Ovary (tissue), 9 donors: Measurements from ENCODE around the gene YWHAB. TPM values are rescaled to one million over a fixed set of nuclear protein-coding genes. Genes with fewer than 3 reads are reported as not detected.

Experiments used
- DNase-seq, 5 donors: peaks; one replicate each; pipeline ENCODE4 v3.0.0-alpha.2; 2019 to 2020
- H3K27ac ChIP-seq, 2 donors: fragments of 200-600 bp; one replicate each; pipeline versions ENCODE4 v1.5.1 to v1.8.0; 2019 to 2022
- H3K27me3 ChIP-seq: fragments of 200-600 bp; one replicate; pipeline ENCODE4 v1.8.0; 2022
- H3K36me3 ChIP-seq: fragments of 200-600 bp; sonication (generic); one replicate; pipeline ENCODE4 v1.5.1; 2019
- H3K4me1 ChIP-seq: one replicate; pipeline ENCODE4 v1.8.1; 2013; ENCODE audit warnings: mild to moderate bottlenecking, moderate library complexity; ENCODE audit not compliant: insufficient read depth
- H3K4me3 ChIP-seq: fragments of 200-600 bp; sonication (generic); one replicate; pipeline ENCODE4 v1.5.1; 2017
- H3K9me3 ChIP-seq, 2 donors: fragments of 200-600 bp in 1 of 2; sonication (generic) in 1 of 2; one replicate each; pipeline versions ENCODE4 v1.5.1 to v1.8.1; 2013 to 2019; ENCODE audit warnings: mild to moderate bottlenecking in 1 of 2, moderate library complexity in 1 of 2
- CTCF ChIP-seq, 3 donors: fragments of 450-650 bp in 2 of 3; fragments of 200-600 bp in 1 of 3; IDR thresholded peaks; one replicate each; pipeline versions ENCODE4 v1.5.1 to v1.8.0; 2016 to 2022; ENCODE audit warnings: antibody characterized with exemption in 3 of 3, mild to moderate bottlenecking in 1 of 3
- EP300 ChIP-seq: sonication (generic); formaldehyde crosslinking; IDR thresholded peaks from one replicate; pipeline ENCODE4 v1.6.1; 2017; ENCODE audit warnings: antibody characterized with exemption
- POLR2A ChIP-seq: fragments of 450-650 bp; IDR thresholded peaks from one replicate; pipeline ENCODE4 v1.6.1; 2017; ENCODE audit warnings: antibody characterized with exemption, mild to moderate bottlenecking, moderate library complexity
- WGBS, 3 donors: extraction: QIAGEN DNeasy Blood & Tissue Kit in 1 of 3; methylation state at CpG; one replicate each; pipeline versions ENCODE4 v1.1.5 to v1.1.7; 2013 to 2017; 5-methylcytosine and 5-hydroxymethylcytosine counted together
- intact Hi-C, 4 donors: fragments of 100-400 bp; cut with DNase I; formaldehyde crosslinking; loops; one replicate each; pipeline versions ENCODE4 v1.11.0 to v1.15.1; 2022 to 2023
- polyA plus RNA-seq, 2 donors: library from polyadenylated mRNA; stranded (reverse); fragments of 200-250 nt in 1 of 2; fragments of 350-450 nt in 1 of 2; fragmentation: Illumina TruSeq in 1 of 2; extraction: RNeasy Lipid Tissue Mini Kit (QIAGEN cat#74804) in 1 of 2; gene quantifications; one replicate each; pipeline ENCODE4 v1.2.3, GENCODE V29; 2013 to 2014
- total RNA-seq, 7 donors: library from RNA; depleted of rRNA in 2 of 7; stranded (reverse); fragments of >200 nt in 2 of 7; fragmentation: NEBNext Ultra II Directional in 3 of 7; extraction: Animal tissue kit (Norgen Biotek cat#: 25700) in 3 of 7; gene quantifications; one replicate each; pipeline versions ENCODE4 v1.1.0 to v1.2.4, GENCODE V29; 2016 to 2023
- donor health status: DM: no; HTN: no; CAD: no; lungs with moderate emphysema.
- donor health status: DM: no; HTN: no; CAD: no.
- donor health status: Bipolar disorder and iron deficiency.
- donor health status: DM: yes; HTN: yes; CAD: no.
- donor health status: DM: no; HTN: no; CAD: no.
- donor health status: DM: yes; HTN: yes; CAD: no.

The YWHAB gene
- total and polyA plus RNA-seq, 9 donors = 55.1 to 252 (median 117) TPM

- intact Hi-C loops = no loop called here
- TF ChIP-seq CTCF (IDR thresholded peaks at IDR 0.05) = no peak
- TF ChIP-seq EP300 = no peak
- TF ChIP-seq POLR2A = no peak
- no peaks in the 10 kb centered on the region for H3K4me1 ChIP-seq
- 65 to 67% (median 65%) methylated on average over 3 of the region's 3 CpGs for WGBS, 3 donors
- no peaks in the 10 kb centered on the region for H3K9me3 ChIP-seq
- H3K4me3 ChIP-seq = no peak overlapping the region
- no peaks in the 10 kb centered on the region for H3K36me3 ChIP-seq
- no peak for DNase-seq
- no peaks in the 10 kb centered on the region for H3K27me3 ChIP-seq
- no peak overlapping the region for H3K27ac ChIP-seq
Measured at GRCh38 chr20:44851545-44851944, 34.0 kb upstream of the YWHAB start.

DNA sequence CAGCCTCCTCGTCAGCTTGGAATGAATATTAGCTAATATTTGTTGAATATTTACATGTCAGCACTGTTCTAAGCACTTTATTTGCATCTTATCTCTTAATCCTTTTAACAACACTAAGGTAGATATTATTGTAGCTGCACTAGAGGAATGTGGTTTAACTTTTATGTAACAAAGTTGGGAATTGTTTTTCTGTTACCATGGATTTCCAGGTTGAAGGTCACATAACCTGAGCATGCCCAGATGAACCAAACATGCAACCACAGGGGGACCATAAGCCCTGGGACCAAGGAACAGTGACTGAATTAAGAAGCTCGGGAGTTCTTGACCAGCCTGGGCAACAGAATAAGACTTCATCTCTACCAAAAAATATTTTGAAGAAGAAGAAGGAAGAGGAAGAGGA is 29.1 kb upstream of the YWHAB start:
- DNase-seq = no peak
- H3K27me3 ChIP-seq = no peaks in the 10 kb centered on the region
- no peaks in the 10 kb centered on the region for H3K36me3 ChIP-seq
- TF ChIP-seq EP300 (no peak), POLR2A (no peak), CTCF (IDR thresholded peaks at IDR 0.05) (no peak)
- 57 to 69% (median 58%) methylated on average over 2 of the region's 2 CpGs for WGBS, 3 donors
- no peak overlapping the region for H3K4me3 ChIP-seq
- no peaks in the 10 kb centered on the region for H3K9me3 ChIP-seq
- no peak overlapping the region for H3K27ac ChIP-seq
- intact Hi-C loops = no loop called here
- no peaks in the 10 kb centered on the region for H3K4me1 ChIP-seq

GRCh38 chr20:44856856-44857448 is 28.6 kb upstream of the YWHAB start:
- Histone ChIP-seq H3K4me3 (no peak overlapping the region), H3K36me3 (no peaks in the 10 kb centered on the region), H3K4me1 (no peaks in the 10 kb centered on the region), H3K27me3 (no peaks in the 10 kb centered on the region), H3K27ac (no peak overlapping the region), H3K9me3 (no peaks in the 10 kb centered on the region)
- intact Hi-C loops = no loop called here
- no peak for TF ChIP-seq CTCF (IDR thresholded peaks at IDR 0.05)
- TF ChIP-seq EP300 = no peak
- TF ChIP-seq POLR2A = no peak
- DNase-seq = no peak
- WGBS, 3 donors = 76 to 81% (median 76%) methylated on average over 6 of the region's 6 CpGs

GRCh38 chr20:44858606-44859360 is 26.7 kb upstream of the YWHAB start:
- intact Hi-C loops = no loop called here
- no peak for DNase-seq
- peaks cover 4% of the 10 kb centered on the region for H3K4me1 ChIP-seq
- no peaks in the 10 kb centered on the region for H3K36me3 ChIP-seq
- no peaks in the 10 kb centered on the region for H3K9me3 ChIP-seq
- H3K4me3 ChIP-seq = no peak overlapping the region
- no peaks in the 10 kb centered on the region for H3K27me3 ChIP-seq
- H3K27ac ChIP-seq = no peak overlapping the region
- TF ChIP-seq EP300 (no peak), CTCF (IDR thresholded peaks at IDR 0.05) (no peak), POLR2A (no peak)
